HEK293T (cell line): ENCODE measurements around the gene REEP6.

Experiments used
- ARNT ChIP-seq: fragments of 450-650 bp; IDR thresholded peaks from 2 replicates; pipeline ENCODE4 v1.6.1; 2017; ENCODE audit warnings: mild to moderate bottlenecking
- BHLHE40 ChIP-seq: fragments of 450-650 bp; IDR thresholded peaks from 2 replicates; pipeline ENCODE4 v1.6.1; 2016; ENCODE audit warnings: mild to moderate bottlenecking, moderate library complexity, borderline replicate concordance
- ELF4 ChIP-seq: fragments of 450-650 bp; IDR thresholded peaks from 2 replicates; pipeline ENCODE4 v1.6.1; 2017; ENCODE audit warnings: antibody characterized with exemption
- FOXA1 ChIP-seq: fragments of 450-650 bp; IDR thresholded peaks from 2 replicates; pipeline ENCODE4 v1.6.1; 2016; ENCODE audit warnings: mild to moderate bottlenecking
- FOXM1 ChIP-seq: fragments of 450-650 bp; IDR thresholded peaks from 2 replicates; pipeline ENCODE4 v1.6.1; 2017; ENCODE audit warnings: mild to moderate bottlenecking, borderline replicate concordance
- LEF1 ChIP-seq: fragments of 450-650 bp; IDR thresholded peaks from 2 replicates; pipeline ENCODE4 v1.6.1; 2017; ENCODE audit warnings: mild to moderate bottlenecking, borderline replicate concordance
- SP1 ChIP-seq: fragments of 450-650 bp; IDR thresholded peaks from 2 replicates; pipeline ENCODE4 v1.6.1; 2017
- SUZ12 ChIP-seq: fragments of 450-650 bp; IDR thresholded peaks from 2 replicates; pipeline ENCODE4 v1.6.1; 2016; ENCODE audit warnings: mild to moderate bottlenecking
- TARDBP ChIP-seq: fragments of 450-650 bp; IDR thresholded peaks from 2 replicates; pipeline ENCODE4 v1.6.1; 2016
- ZNF384 ChIP-seq: fragments of 450-650 bp; IDR thresholded peaks from 2 replicates; pipeline ENCODE4 v1.6.1; 2016

GRCh38 chr19:1483131-1483978 is 7.6 kb upstream of the REEP6 start:
- TF ChIP-seq FOXM1: no peak
- TF ChIP-seq LEF1: no peak
- TF ChIP-seq ZNF384: no peak
- TF ChIP-seq TARDBP: no peak
- TF ChIP-seq BHLHE40: no peak
- no peak for TF ChIP-seq SP1
- no peak for TF ChIP-seq FOXA1
- no peak for TF ChIP-seq ARNT
- no peak for TF ChIP-seq SUZ12
- no peak for TF ChIP-seq ELF4
